ENCODE measurements around the gene FCHSD2. TPM values are rescaled to one million over a fixed set of nuclear protein-coding genes. Genes with fewer than 3 reads are reported as not detected.
A peak's percentile ranks its signal among the peaks of the same experiment; 100 is the strongest.

FCHSD2 gene
- total RNA-seq, 1 donor from 2014 or later: 22.2 TPM

GRCh38 chr11:73047773-73048371 lies 94.2 kb downstream of the FCHSD2 start:
- no peak overlapping the region for H3K4me2 ChIP-seq
- H3K4me3 ChIP-seq: no peak overlapping the region
- TF ChIP-seq EZH2 (IDR thresholded peaks at IDR 0.05) (no peak), EZH2phosphoT487 (IDR thresholded peaks at IDR 0.05) (no peak)
- TF ChIP-seq, protein P1, sequence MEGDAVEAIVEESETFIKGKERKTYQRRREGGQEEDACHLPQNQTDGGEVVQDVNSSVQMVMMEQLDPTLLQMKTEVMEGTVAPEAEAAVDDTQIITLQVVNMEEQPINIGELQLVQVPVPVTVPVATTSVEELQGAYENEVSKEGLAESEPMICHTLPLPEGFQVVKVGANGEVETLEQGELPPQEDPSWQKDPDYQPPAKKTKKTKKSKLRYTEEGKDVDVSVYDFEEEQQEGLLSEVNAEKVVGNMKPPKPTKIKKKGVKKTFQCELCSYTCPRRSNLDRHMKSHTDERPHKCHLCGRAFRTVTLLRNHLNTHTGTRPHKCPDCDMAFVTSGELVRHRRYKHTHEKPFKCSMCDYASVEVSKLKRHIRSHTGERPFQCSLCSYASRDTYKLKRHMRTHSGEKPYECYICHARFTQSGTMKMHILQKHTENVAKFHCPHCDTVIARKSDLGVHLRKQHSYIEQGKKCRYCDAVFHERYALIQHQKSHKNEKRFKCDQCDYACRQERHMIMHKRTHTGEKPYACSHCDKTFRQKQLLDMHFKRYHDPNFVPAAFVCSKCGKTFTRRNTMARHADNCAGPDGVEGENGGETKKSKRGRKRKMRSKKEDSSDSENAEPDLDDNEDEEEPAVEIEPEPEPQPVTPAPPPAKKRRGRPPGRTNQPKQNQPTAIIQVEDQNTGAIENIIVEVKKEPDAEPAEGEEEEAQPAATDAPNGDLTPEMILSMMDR (IDR thresholded peaks at IDR 0.05): no peak
- H3K36me3 ChIP-seq: no peaks in the 10 kb centered on the region
- H3K27ac Mint-ChIP-seq: no peak overlapping the region
- H3K9me3 ChIP-seq (ENCODE audit: low read depth): no peaks in the 10 kb centered on the region
- no peaks in the 10 kb centered on the region for H3K27me3 ChIP-seq
- H3K36me3 Mint-ChIP-seq: no peaks in the 10 kb centered on the region
- H3K9ac ChIP-seq: no peak overlapping the region
- no peaks in the 10 kb centered on the region for H3K4me1 ChIP-seq
- H3K79me2 ChIP-seq (ENCODE audit: low read depth): no peaks in the 10 kb centered on the region
- H3K4me1 Mint-ChIP-seq: no peaks in the 10 kb centered on the region
- no peak overlapping the region for H2AFZ ChIP-seq (replicated peaks)
- H3K4me3 Mint-ChIP-seq: no peak overlapping the region
- H3K9me3 Mint-ChIP-seq: no peaks in the 10 kb centered on the region
- peaks cover 5% of the 10 kb centered on the region for H4K20me1 ChIP-seq (ENCODE audit: low read depth)
- H3K27me3 Mint-ChIP-seq (ENCODE audit: insufficient read depth, low read depth): no peaks in the 10 kb centered on the region
- no peak for DNase-seq (ENCODE audit: low spot score)
- no peaks in the 10 kb centered on the region for H3F3A ChIP-seq (ENCODE audit: low read depth)
- H3K27ac ChIP-seq: no peak overlapping the region

GRCh38 chr11:73040046-73040445 lies 102.1 kb downstream of the FCHSD2 start:
- Mint-ChIP-seq H3K9me3 (peaks cover 5% of the 10 kb centered on the region), H3K27me3 (ENCODE audit: insufficient read depth, low read depth) (no peaks in the 10 kb centered on the region), H3K36me3 (peaks cover 11% of the 10 kb centered on the region), H3K27ac (no peak overlapping the region), H3K4me3 (no peak overlapping the region), H3K4me1 (peaks cover 6% of the 10 kb centered on the region)
- Histone ChIP-seq H3K79me2 (ENCODE audit: low read depth) (peaks cover 3% of the 10 kb centered on the region), H3K9me3 (ENCODE audit: low read depth) (no peaks in the 10 kb centered on the region), H3K36me3 (no peaks in the 10 kb centered on the region), H3K4me2 (peak overlapping the region; percentile 64), H3K4me3 (peak overlapping the region; percentile 3), H3F3A (ENCODE audit: low read depth) (peaks cover 7% of the 10 kb centered on the region), H3K4me1 (peaks cover 12% of the 10 kb centered on the region), H2AFZ (replicated peaks) (no peak overlapping the region), H3K27me3 (no peaks in the 10 kb centered on the region), H4K20me1 (ENCODE audit: low read depth) (no peaks in the 10 kb centered on the region), H3K9ac (no peak overlapping the region), H3K27ac (peak overlapping the region; percentile 83)
- DNase-seq (ENCODE audit: low spot score): peak; percentile 90
- no peak for TF ChIP-seq EZH2phosphoT487 (IDR thresholded peaks at IDR 0.05)

GRCh38 chr11:73034777-73035176 lies 107.3 kb downstream of the FCHSD2 start:
- Mint-ChIP-seq H3K27ac (no peak overlapping the region), H3K36me3 (peaks cover 13% of the 10 kb centered on the region), H3K4me1 (no peaks in the 10 kb centered on the region), H3K27me3 (ENCODE audit: insufficient read depth, low read depth) (no peaks in the 10 kb centered on the region), H3K4me3 (no peak overlapping the region), H3K9me3 (peaks cover 3% of the 10 kb centered on the region)
- Histone ChIP-seq H3K9ac (no peak overlapping the region), H3K4me1 (peaks cover 9% of the 10 kb centered on the region), H3K27me3 (no peaks in the 10 kb centered on the region), H3K4me2 (no peak overlapping the region), H3K27ac (no peak overlapping the region), H3K9me3 (ENCODE audit: low read depth) (no peaks in the 10 kb centered on the region), H4K20me1 (ENCODE audit: low read depth) (no peaks in the 10 kb centered on the region), H3K4me3 (no peak overlapping the region), H3K36me3 (no peaks in the 10 kb centered on the region), H3K79me2 (ENCODE audit: low read depth) (peaks cover 11% of the 10 kb centered on the region), H3F3A (ENCODE audit: low read depth) (no peaks in the 10 kb centered on the region), H2AFZ (replicated peaks) (no peak overlapping the region)
- TF ChIP-seq EZH2 (IDR thresholded peaks at IDR 0.05) (no peak), EZH2phosphoT487 (IDR thresholded peaks at IDR 0.05) (no peak)
- TF ChIP-seq, protein P1 (IDR thresholded peaks at IDR 0.05): no peak
- no peak for DNase-seq (ENCODE audit: low spot score)

GRCh38 chr11:73034331-73034730 lies 107.8 kb downstream of the FCHSD2 start:
- Histone ChIP-seq H3K4me3 (no peak overlapping the region), H3F3A (ENCODE audit: low read depth) (no peaks in the 10 kb centered on the region), H3K9ac (no peak overlapping the region), H3K36me3 (no peaks in the 10 kb centered on the region), H2AFZ (replicated peaks) (no peak overlapping the region), H3K4me2 (no peak overlapping the region), H3K27me3 (no peaks in the 10 kb centered on the region), H3K9me3 (ENCODE audit: low read depth) (no peaks in the 10 kb centered on the region), H4K20me1 (ENCODE audit: low read depth) (no peaks in the 10 kb centered on the region), H3K27ac (peak overlapping the region; percentile 17), H3K4me1 (peaks cover 6% of the 10 kb centered on the region), H3K79me2 (ENCODE audit: low read depth) (peaks cover 7% of the 10 kb centered on the region)
- TF ChIP-seq, protein P1 (IDR thresholded peaks at IDR 0.05): no peak
- TF ChIP-seq EZH2phosphoT487 (IDR thresholded peaks at IDR 0.05) (no peak), EZH2 (IDR thresholded peaks at IDR 0.05) (no peak)
- no peak overlapping the region for H3K4me3 Mint-ChIP-seq
- peaks cover 7% of the 10 kb centered on the region for H3K9me3 Mint-ChIP-seq
- peaks cover 17% of the 10 kb centered on the region for H3K36me3 Mint-ChIP-seq
- H3K27me3 Mint-ChIP-seq (ENCODE audit: insufficient read depth, low read depth): peaks cover 2% of the 10 kb centered on the region
- no peak overlapping the region for H3K27ac Mint-ChIP-seq
- DNase-seq (ENCODE audit: low spot score): no peak
- H3K4me1 Mint-ChIP-seq: no peaks in the 10 kb centered on the region
